Measurements from ENCODE around the gene LMO1.
A peak's percentile ranks its signal among the peaks of the same experiment; 100 is the strongest.

The LMO1 gene

DNA sequence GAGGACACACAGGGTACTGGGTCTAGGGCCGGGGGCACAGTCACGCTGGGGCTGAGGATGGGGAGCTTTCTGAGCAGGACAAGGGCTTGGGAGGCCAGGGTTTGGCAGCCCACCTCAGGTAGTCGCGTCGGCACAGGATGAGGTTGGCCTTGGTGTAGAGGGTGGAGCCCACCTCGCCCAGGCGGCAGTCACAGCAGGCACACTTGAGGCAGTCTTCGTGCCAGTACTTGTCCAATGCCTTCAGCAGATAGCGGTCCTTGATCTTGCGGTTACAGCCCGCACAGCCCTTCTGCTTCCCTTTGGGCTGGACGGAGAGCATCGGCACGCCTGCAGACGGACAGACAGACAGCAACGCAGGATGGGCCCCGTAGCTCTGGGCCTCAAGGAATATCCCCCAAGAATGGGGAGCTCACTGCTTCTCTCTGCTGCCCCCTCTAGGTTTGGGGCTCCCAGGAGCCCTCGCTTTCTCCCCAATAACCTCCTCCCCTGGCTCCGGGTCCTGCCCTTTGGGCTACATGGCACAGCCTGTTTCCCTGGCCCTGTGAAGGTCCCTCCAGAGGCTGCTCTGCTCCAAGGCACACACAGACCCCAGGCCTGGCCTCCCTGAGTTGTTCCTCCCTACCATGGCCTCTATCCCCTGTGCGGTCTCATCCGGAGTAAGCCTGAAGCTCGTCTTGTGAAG lies 33.4 kb downstream of the LMO1 start:
- TF ChIP-seq ZFX (IDR thresholded peaks at IDR 0.05; ENCODE audit: borderline replicate concordance), result no peak
- TF ChIP-seq, protein P1, sequence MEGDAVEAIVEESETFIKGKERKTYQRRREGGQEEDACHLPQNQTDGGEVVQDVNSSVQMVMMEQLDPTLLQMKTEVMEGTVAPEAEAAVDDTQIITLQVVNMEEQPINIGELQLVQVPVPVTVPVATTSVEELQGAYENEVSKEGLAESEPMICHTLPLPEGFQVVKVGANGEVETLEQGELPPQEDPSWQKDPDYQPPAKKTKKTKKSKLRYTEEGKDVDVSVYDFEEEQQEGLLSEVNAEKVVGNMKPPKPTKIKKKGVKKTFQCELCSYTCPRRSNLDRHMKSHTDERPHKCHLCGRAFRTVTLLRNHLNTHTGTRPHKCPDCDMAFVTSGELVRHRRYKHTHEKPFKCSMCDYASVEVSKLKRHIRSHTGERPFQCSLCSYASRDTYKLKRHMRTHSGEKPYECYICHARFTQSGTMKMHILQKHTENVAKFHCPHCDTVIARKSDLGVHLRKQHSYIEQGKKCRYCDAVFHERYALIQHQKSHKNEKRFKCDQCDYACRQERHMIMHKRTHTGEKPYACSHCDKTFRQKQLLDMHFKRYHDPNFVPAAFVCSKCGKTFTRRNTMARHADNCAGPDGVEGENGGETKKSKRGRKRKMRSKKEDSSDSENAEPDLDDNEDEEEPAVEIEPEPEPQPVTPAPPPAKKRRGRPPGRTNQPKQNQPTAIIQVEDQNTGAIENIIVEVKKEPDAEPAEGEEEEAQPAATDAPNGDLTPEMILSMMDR (IDR thresholded peaks at IDR 0.05), result no peak

DNA sequence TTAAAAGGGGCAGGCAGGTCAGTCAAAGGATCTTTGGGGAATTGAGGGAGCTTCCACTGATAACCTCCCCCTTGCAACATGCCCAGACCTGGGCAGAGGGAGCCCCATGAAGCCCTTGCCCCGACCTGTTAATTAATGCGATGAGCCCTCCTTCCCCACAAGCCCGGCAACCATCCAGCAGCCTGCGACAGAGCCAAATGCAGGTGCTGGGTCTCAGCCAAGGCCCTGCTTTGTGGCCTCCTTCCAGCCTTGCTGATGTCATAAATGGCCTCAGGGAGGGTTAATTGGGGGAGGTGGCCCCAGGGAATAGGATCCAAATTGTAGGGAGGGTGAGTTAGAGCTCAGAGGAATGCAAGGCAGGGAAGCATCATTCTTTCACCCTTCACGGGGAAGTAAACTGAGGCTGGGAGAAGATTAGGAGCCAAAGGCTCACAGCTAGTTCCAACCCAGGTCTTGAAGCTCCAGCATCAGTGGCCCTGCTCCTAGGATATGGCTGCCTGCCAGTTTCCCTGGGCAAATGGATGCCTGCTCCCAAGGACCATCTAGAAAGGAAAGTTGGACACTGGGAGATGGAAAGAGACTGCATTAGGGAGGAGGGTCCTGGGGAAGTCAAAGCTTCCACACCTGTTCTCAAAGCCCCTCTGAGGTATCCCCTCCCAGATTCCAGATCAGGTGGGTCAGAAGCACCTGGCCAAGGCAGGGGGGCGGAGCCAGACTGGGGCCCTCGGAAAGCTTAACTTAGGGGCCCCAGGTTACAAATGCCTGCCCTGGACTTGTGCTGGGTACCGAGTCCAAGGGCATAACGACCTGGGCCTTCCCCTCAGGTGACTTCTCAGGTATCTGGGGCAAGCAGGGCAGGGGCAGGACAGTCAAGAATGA lies 34.1 kb downstream of the LMO1 start:
- TF ChIP-seq ZFX (IDR thresholded peaks at IDR 0.05; ENCODE audit: borderline replicate concordance), result no peak
- TF ChIP-seq, protein P1 (IDR thresholded peaks at IDR 0.05), result no peak
- H3K27ac ChIP-seq, result no peak overlapping the region

More for the DNA sequence above, 33.4 kb downstream of the LMO1 start:
- no peak overlapping the region for H3K27ac ChIP-seq

DNA sequence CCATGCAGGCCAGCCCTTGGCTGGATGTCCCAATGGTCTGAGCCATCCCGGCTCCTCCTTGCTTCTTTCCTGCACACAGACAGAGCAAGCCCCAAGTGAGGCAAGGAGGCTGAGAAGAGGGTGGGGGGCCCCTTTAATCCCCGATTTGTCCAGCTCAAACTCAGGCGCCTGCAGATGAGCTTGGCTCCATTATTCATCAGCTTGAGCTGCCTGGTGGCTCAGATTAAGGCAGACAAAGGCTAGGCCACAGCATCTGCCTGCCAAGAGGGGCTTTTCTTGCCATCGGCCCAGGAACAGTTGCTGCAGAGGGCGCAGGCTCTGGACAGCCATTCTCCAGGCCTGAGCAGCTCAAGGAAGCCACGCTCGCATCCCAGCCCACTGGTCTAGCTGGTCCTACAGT lies 35.4 kb downstream of the LMO1 start:
- H3K27ac ChIP-seq, result no peak overlapping the region
- no peak for TF ChIP-seq ZFX (IDR thresholded peaks at IDR 0.05; ENCODE audit: borderline replicate concordance)
- TF ChIP-seq, protein P1 (IDR thresholded peaks at IDR 0.05), result no peak

DNA sequence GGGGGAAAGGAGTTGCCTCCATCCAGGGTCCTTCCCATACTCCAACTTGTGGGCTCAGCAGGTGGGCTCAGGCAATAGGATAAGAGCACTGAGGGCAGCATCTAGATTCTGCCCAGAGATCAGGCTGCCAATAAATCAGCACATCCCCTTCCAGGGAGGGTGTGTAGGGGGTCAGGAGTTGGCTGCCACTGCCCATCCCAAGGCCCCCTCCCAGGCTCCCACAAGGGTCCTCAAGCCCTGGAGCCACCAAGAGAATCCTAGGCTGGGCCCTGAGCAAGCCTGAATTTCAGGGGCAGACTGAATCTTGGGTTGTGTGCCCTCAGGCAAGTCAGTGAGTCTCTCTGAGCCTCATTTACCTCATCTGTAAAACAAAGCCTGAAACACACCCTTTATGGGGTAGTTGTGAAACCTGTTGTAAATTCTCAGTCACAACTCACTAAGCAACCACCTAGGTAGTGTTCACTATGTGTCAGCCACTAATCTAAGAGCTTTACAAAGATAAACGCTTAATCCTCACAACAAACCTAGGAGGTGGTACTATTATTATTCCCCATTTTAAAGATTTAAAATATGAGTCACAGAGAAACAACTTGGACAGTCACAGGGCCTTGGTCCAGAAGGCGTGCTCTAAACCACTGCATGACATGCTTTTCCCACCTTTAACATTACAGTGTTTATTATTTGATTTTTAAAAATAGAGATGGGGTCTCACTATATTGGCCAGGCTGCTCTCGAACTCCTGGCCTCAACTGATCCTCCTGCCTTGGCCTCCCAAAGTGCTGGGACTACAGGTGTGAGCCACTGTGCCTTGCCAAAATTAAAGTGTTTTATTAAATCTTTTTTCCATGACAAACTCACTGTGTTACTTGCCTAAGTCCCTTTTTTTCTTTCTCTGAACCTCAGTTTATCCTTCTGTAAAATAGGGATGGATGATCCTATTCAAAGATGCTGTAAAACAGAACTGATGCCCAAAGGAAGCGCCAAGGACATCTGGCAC lies 36.2 kb downstream of the LMO1 start:
- no peak overlapping the region for H3K27ac ChIP-seq
- no peak for TF ChIP-seq ZFX (IDR thresholded peaks at IDR 0.05; ENCODE audit: borderline replicate concordance)
- TF ChIP-seq, protein P1 (IDR thresholded peaks at IDR 0.05), result no peak

DNA sequence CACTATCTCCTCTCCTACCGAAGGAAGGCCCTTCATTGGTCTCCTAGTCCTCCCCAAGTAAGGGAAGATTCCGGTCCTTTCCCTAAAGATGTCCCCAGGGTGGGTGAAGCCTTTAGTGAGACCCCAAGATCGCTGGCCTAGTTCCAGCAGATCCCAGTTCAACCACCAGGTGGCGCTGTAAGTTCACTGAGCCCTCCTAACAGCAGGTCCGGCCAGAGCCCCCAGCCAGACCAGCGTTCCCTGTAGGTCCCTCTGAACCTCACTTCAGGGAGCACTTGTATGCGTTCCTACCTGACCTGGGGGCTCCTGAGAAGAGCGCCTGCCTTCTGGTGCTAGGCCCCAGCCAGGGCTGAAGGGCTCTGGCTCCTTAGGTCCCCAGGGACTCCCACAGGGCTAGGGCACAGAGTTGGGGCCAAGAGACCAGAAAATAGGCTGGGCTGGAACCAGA lies 38.1 kb downstream of the LMO1 start:
- TF ChIP-seq, protein P1 (IDR thresholded peaks at IDR 0.05), result peak; percentile 90
- no peak for TF ChIP-seq ZFX (IDR thresholded peaks at IDR 0.05; ENCODE audit: borderline replicate concordance)
- H3K27ac ChIP-seq, result no peak overlapping the region

DNA sequence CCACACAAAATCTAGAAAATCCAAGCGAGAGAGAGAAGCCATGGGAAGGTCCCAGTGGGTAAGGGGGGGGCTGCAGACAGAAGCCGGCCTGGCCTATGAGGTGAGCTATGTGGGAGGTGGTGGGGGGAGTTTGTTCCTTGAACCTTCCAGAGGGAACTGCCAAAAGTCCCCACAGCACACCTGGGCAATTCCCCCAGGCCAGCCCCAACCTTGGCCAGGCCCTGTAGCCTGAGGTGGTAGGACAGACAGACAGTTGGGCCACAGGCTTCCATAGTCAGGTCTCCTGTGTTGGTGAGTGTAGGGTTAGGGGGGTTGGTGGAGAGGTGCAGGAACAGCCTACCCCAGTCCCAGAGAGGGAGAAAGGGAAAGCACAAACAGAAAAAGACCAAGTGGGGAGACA lies 39.0 kb downstream of the LMO1 start:
- TF ChIP-seq ZFX (IDR thresholded peaks at IDR 0.05; ENCODE audit: borderline replicate concordance), result no peak
- TF ChIP-seq, protein P1 (IDR thresholded peaks at IDR 0.05), result no peak
- H3K27ac ChIP-seq, result no peak overlapping the region

Data from 22Rv1 (cell line).